Endometrium (tissue), 2 donors: ENCODE data around the gene PLOD3.
"Not testable (repeated sequence)": the region's sequence is repeated elsewhere in the genome, so short reads cannot be mapped to it uniquely, and the experiment has no call there.

Experiments used
- FAIRE-seq: peaks from 2 replicates; lab custom pipeline; 2012; peaks lifted over from hg19 to GRCh38; lab: Jason Lieb, UNC
- donor health status: control.
- donor health status: control.

The PLOD3 gene, protein sequence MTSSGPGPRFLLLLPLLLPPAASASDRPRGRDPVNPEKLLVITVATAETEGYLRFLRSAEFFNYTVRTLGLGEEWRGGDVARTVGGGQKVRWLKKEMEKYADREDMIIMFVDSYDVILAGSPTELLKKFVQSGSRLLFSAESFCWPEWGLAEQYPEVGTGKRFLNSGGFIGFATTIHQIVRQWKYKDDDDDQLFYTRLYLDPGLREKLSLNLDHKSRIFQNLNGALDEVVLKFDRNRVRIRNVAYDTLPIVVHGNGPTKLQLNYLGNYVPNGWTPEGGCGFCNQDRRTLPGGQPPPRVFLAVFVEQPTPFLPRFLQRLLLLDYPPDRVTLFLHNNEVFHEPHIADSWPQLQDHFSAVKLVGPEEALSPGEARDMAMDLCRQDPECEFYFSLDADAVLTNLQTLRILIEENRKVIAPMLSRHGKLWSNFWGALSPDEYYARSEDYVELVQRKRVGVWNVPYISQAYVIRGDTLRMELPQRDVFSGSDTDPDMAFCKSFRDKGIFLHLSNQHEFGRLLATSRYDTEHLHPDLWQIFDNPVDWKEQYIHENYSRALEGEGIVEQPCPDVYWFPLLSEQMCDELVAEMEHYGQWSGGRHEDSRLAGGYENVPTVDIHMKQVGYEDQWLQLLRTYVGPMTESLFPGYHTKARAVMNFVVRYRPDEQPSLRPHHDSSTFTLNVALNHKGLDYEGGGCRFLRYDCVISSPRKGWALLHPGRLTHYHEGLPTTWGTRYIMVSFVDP

DNA sequence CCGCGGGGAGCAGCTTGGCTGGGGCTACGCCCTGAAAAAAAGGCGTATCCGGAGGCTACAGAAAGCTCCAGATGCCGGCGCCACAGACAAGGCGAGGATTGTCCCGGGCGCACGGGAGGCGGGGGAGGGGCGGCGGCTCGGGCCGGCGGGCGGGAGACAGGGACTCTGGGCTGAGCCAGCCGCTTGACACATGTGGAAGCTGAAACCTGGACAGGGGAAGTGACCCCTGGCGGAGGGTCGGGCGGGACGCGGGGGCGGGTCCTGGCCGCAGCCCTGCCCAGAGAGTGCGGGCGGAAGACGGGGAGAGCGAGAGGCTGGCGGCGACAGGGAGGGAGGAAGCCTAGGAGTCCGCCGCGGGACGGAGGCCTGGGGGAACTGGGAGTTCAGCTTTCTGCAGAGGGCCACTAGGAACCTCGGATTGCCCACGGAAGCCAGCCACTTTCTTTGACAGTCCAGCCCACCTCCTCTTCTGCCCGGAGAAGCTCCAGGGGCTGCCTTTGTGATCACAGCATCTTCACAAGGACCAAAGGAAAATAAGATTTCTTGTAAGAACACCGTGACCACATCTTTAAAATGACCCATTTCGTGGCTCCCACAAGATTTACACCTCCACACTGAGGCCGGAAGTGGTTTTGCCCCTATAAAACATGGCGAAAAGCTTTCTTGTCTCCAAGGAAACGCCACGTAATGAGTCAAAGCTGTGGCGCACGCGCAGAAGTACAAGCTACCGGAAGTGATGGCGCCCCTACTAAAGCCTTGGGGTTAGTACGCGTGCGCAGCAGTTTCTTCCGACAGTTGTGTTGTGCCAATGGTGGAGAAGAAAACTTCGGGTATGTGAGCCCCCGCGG lies at the start of gene PLOD3, which contains the start of gene ZNHIT1:
Gene PLOD3 (minus strand): TSS at position 194 of the 848 bp plus-strand sequence. CDS start 307 bp downstream, outside the sequence.
Gene ZNHIT1 (plus strand): TSS at position 778 of the 848 bp plus-strand sequence. CDS start 31 bp downstream, at position 809.
- FAIRE-seq = peak; percentile 94

DNA sequence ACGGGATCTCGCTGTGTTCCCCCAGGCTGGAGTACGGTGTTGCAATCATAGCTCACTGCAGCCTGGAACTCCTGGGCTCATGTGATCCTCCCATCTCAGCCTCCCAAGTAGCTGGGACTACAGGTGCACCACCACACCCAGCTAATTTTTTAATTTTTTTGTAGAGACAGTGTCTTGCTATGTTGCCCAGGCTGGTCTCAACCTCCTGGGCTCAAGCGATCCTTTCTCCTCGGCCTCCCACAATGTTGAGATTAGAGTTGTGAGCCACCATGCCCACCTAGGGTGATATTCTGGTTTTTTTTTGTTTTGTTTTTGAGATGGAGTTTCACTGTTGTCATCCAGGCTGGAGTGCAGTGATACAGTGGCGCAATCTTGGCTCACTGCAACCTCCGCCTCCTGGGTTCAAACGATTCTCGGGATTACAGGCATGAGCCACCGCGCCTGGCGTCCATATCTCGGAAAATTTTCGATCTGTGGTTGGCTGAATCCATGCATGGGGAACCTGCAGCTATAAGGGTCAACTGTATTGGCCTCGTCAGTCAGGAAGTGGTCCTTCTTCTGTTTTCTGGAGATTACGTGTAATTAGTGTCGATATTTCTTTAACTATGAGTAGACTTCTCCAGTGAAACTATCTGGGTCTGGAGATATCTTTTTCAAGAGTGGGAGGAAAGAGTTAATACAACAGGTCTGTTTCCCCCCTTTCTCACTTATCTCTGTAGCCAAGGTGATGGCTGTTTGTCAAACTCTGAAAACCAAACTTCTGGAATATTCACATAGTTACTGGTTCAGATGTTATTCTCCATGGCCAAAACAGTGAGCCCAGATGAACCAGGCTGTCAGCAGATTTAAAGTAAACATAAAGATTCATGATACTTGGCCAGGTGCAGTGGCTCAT lies 48.5 kb upstream of the PLOD3 start:
- no peak for FAIRE-seq

DNA sequence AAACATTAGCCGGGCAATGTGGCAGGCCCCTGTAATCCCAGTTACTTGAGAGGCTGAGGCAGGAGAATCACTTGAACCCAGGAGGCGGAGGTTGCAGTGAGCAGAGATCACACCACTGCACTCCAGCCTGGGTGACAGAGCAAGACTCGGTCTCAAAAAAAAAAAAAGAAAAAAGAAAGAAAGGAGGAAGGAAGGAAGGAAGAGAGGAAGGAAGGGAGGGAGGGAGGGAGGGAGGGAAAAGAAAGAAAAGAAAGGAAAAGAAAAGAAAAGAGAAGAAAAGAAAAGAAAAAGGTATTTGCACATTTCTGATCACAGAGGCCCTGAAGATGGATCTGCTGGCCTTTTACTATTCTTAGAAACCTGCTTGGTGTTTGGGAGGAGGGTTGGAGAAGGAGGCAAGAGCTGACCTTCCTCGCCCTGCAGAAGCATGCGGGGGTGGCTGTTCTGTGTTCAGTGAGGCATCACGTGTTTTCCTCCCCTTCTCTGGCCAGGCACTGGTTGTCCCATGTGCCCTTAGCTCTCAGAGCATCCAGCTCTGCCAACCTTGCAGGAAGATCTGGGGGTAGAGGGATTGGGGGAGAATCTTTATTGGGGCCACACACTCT lies 46.8 kb upstream of the PLOD3 start:
- FAIRE-seq = not testable (repeated sequence)

DNA sequence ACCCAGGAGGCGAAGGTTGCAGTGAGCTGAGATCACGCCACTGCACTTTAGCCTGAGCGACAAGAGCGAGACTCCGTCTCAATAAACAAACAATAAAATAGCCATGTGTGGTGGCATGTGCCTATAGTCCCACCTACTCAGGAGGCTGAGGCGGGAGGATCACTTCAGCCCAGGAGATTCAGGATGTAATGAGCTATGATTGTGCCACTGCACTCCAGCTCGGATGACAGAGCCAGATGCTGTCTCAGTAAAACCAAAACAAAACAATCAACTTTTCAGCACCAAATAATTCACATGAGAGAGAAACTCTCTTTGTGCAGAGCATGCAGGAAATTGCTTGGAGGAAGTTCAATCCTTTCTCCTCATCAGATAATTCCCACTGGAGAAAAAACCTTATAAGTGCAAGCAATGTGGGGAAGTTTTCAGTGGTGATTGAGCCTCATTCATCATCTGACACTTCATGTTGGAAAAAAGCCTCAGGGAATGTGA lies 40.9 kb upstream of the PLOD3 start:
- no peak for FAIRE-seq

DNA sequence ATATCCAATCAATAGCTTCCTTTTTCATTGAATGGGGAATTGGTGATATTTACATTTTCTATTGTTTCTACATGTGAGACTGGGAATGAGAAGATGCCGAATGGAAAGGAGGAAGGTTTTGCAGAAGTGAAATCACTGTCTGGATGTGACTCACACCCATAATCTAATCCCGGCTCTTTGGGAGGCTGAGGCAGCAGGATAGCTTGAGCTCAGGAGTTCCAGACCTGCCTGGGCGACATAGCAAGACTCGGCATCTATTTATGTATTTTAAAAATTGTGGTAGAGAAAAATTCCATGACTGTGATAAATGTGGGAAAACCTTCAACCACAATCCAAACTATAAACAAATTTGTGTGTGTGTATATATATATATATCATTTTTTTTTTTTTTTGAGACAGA lies 38.4 kb upstream of the PLOD3 start:
- FAIRE-seq = no peak

DNA sequence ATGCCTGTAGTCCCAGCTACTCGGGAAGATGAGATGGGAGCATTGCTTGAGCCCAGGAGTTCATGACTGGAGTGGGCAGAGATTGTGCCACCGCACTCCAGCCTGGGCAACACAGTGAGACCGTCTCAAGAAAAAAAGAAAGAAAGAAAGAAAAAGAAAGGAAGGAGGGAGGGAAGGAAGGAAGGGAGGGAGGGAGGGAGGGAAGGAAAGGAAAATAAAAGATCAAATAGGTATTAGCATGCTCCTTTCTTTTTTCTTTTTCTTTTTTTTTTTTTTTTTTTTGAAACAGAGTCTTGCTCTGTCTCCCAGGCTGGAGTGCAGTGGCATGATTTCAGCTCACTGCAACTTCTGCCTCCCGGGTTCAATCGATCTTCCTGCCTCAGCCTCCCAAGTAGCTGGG lies 35.8 kb upstream of the PLOD3 start:
- not testable (repeated sequence) for FAIRE-seq

DNA sequence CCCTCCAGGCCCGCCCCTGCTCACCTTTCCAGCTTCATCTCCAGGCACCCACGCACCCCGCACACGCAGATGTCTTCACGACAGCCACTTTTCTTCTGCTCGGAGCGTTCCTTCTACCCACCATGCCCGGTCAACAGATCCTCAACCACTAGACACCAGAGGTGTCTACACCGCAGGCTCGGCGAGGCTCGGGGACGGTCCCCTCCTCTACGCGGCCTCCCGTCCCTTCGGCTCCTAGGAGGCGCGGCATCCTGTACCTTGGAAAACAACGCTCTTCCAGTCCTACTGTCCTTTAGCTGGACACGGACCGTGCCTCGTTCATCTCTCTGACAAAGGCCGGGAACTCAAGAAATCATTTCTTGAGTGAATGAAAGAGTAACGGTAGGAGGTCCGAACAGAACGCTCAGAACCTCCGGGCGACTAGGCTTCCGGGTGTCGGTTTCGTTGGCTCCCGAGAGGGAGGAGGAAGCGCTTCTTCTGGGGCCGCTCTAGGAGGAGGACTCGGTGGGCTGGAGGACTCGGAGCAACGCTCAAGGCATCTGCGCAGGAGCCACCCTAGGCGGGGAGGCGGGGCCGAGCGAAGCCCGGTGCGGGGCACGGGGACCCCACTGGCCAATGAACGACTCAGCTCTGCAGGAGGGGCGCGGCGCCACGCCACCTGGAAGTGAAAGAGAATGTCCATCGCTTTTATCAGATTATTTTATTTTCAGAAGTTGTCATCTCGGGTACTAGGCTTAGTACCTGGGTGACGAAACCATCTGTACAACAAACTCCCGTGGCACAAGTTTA lies 34.7 kb upstream of the PLOD3 start:
- FAIRE-seq = peak; percentile 90

DNA sequence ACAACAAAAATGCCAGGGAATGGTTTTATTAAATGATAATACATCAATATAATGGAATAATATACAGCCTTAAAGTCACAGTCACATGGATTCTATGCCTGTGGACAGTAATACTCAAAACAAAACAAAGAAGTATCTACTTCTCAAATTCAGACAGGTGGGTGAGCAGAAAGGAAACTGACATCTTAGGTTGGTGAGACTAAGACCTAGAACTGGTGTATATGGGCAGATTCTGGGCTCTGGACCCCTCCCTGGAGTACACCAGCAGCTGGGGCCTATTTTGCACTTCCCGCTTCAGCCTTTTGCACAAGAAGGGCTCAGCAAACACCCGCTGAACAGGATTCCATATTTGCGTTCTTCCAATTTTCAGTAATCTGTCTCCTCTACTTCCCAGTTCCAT lies 32.9 kb upstream of the PLOD3 start:
- no peak for FAIRE-seq

DNA sequence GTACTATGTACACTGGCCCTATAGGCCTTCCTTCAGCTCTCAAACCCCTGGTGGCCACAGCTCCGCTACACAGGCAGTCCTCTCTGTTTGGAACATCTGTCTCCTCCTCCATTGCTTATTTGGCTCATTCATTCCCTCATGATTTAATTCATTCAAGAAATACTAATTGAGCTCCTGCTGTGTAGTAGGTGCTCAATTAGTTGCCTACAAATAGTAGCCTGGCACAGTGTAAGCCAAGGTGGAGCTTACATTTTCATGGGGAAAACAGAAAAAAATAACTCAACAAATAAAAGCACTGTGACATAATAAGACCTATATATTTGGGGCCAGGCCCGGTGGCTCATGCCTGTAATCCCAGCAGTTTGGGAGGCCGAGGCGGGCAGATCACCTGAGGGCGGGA lies 30.9 kb upstream of the PLOD3 start:
- FAIRE-seq = no peak

DNA sequence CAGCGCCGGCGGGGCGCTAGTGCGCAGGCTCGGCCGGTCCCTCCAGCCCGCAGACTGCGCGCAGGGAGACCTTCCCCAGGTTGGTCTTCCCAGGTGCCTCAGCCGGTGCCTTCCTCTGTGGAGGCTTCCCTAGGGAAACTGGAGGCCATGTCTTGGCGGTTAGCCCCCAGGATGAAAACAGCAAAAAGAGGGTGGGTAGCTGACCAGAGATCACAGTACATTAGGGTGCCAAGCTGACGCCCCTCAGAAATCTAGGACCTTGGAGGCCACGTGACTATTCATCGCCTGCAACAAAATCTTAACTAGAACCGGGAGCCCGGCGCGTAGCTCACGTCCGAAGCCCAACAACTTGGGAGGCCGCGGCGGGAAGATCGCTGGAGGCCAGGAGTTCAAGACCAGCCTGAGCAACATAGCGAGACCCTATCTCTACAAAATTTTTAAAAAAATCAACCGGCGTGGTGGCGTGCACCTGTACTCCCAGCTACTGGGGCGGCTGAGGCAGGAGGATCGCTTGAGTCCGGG lies 27.8 kb upstream of the PLOD3 start:
- FAIRE-seq = no peak

DNA sequence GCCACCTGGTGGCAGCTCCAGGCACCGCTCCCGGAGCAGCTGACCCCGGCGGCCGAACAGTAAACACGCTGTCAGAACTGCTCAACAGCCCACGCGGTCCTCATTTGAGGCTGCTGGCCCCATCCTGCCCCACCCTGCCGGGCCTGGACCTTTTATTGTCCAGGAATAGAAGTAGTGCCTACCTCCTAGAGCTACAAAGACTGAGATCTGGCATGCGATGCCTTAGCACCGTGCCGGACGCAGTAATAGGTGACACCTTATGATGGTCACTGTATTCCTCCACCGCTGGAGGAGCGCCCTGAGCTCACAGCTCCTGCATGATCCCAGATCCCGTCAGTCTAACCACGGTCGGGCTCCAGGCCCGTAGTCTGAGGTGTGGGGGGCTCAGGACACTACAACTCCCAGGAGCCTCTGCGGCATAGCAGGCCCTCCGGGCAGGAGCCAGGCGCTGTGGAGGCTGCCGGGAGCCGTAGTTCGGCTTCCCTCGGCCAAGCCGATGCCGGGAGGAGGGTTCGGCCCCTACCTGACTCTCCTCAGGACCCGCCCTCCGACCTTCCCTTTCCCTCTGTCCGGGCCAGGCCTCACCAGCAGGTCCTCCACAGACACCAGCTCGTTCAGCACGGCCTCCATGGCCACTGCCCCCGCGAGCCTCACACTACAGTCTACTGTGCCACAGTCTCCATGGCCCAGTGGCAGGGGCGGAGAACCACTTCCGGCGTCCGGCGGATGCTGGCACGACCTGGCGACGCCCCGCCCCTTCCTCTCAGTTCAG lies 27.2 kb upstream of the PLOD3 start, which contains the start of gene FIS1:
Gene FIS1 (minus strand): TSS at position 707 of the 772 bp plus-strand sequence. CDS start 77 bp downstream, at position 630.
- no peak for FAIRE-seq

DNA sequence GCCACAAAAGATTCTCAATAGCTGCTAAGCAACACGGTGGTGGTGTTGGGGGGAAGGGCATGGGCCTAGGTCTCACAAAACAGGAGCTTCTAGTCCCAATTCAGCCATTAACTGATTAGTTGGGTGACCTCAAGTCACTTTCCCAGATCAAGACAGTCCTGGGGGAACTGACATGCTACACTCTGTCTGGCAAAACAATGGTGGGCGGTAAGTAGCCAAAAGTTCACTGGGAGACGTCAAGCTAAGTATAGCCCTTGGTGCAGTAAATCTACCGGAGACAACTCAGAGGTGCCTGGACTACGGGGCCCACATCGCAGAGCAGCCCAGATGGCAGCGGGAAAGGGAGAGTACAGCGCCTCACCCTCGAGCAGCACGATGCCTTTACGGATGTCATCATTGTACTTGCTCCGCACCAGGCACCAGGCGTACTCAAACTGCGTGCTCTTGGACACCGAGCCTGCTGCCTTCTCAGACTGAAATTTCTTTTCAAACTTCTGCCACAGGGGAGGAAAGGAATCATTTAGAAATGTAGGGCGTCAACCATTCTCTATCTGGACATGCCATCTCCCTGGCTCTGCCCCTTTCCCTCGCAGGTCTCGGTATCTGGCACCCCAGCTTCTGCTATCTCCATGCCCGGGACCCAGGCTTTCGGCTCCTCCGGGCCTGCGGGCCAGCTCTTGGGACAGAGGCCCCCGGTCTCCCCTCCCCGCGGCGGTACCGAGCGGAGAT lies 26.4 kb upstream of the PLOD3 start:
- FAIRE-seq = no peak

DNA sequence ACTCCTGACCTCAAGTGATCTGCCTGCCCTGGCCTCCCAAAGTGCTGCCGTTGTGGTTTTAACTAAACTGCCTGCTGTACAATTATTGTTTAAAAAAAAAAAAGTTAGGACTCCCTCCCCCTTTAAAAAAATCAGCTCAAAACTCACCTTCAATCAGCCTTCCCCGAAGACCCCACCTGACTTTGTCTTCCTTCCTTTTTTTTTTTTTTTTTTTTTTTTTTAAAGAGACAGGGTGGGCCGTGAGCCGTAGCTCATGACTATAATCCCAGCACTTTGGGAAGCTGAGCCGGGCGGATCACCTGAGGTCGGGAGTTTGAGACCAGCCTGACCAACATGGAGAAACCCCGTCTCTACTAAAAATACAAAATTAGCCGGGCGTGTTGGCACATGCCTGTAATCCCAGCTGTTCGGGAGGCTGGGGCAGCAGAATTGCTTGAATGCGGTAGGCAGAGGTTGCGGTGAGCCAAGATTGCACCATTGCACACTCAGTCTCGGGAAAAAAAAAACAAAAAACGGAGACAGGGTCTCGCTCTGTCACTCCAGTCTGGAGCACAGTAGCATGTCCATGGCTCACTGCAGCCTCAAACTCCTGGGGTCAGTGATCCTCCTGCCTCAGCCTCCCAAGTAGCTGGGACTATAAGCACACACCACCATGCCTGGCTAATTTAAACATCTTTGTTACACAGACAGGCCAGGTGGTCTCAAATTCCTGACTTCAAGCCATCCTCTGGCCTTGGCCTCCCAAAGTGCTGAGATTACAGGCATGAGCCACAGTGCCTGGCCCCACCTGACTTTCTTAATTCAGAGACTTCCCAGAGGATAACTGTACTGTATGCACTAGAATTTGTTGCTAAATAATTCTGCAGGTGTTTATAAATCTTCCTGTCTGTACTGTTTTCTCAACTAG lies 24.3 kb upstream of the PLOD3 start:
- no peak for FAIRE-seq

DNA sequence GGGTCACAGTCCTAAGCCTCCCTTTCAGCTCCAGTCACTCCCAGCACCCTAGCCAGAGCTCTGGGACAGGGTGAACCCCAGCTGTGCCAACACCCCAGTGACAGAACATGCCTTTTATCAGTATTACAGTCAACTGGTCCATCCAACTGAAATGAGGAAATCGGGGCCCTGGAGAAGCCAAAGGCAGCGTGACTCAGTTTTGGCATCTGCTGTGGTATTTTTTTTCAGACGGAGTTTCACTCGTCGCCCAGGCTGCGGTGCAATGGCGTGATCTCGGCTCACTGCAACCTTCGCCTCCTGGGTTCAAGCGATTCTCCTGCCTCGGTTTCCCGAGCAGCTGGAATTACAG lies 23.6 kb upstream of the PLOD3 start:
- no peak for FAIRE-seq

DNA sequence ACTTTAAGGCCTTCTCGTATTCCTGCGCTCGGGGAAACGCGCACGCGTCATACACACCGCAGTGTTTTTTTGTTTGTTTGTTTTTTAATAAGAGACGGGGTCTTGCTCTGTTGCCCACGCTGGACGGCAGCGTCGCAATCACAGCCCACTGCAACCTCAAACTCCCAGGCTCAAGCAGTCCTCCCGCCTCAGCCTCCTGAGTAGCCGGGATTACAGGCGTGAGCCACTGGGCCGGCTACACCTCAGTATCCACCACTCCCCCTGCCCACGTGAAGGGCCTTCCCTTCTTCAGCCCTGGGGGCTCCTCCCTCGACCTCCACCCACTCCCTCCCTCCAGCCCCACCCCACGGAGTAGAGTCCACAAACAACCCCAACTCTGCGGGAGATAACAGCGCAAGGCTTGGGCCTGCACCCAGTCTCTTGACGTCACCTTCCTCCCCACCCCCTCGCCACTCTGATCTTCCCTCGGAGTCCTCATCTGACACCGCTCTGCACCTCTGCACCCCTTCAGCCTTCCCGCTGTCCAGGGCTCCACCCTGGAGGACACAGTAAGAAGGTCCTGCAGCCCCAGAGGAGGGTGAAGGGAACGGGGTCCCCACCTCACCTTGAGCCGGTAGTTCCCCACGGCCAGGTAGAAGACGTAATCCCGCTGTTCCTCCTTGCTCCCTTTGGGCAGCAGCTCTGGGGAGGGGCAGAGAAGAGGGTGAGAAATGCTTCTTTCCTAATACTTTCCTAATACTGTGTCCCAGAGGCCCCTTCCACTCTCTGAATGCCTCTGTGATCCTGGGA lies 23.0 kb upstream of the PLOD3 start:
- no peak for FAIRE-seq

DNA sequence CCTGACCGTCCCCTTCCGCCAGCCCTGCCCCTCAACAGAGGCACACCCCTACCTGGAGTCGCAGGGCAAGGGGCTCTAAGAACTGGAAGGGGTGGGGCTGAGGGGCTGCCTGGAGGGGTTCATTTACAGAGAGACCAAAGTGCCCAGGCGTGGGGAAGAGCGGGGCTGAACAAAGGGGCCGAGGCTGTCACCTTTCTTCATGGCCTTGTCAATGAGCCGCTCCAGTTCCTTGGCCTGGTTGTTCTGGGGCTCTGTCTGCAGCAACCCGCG lies 22.5 kb upstream of the PLOD3 start:
- no peak for FAIRE-seq
